GM12872 (cell line): Measurements from ENCODE around the gene CAPN2.

Source experiments
- CTCF ChIP-seq: IDR thresholded peaks from 3 replicates; pipeline ENCODE4 v1.5.1; 2011; ENCODE audit warnings: low read depth, mild to moderate bottlenecking, low read length, moderate library complexity; ENCODE audit not compliant: insufficient read depth

Gene CAPN2

GRCh38 chr1:223714849-223715603 lies 2.7 kb downstream of the CAPN2 start:
- TF ChIP-seq CTCF = no peak

DNA sequence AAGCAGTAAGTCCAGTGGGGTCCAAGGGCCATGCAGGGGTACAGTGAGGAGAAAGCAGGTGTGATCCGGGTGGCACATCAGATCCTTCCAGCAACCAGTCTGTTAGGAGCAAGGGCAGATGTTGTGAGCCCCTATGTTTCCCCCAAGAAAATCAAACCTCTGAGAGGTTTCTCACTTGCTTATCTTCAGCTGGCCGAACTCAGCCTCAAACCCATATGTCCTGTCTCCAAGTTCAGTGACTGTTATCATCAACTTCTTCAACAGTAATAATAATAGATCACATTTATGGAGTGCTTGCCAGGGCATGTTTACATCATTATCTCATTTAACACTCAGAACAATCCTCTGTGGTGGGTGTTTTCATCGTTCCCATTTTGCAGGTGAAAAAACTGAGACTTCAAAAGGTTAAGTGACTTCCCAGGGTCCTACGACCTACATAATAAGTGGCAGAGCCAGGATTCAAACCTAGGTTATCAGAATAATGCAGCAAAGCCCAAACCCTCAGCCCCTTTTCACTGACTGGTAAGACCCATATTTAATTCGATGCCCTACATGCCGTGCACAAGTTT lies 3.3 kb downstream of the CAPN2 start:
- TF ChIP-seq CTCF = no peak

GRCh38 chr1:223716302-223716862 lies 4.0 kb downstream of the CAPN2 start:
- TF ChIP-seq CTCF = no peak

DNA sequence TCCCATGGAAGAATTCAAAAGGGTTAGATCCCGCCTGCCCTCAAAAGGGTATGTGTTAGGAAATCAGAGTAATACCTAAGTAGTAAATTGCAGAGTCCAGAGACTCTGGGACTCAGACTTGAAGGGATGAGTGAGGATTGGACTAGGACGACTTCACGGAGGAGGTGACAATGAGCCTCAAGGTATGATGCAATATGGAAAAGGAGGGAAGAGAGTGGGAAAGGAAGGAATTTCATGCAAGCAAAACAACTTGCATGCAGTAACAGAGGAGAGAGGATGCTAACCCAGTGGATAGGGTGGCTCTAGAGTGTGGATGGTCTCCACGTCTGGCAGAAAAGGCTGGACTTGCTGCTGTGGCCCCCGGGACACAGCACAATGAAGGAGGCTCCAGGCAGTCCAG lies 4.8 kb downstream of the CAPN2 start:
- no peak for TF ChIP-seq CTCF

DNA sequence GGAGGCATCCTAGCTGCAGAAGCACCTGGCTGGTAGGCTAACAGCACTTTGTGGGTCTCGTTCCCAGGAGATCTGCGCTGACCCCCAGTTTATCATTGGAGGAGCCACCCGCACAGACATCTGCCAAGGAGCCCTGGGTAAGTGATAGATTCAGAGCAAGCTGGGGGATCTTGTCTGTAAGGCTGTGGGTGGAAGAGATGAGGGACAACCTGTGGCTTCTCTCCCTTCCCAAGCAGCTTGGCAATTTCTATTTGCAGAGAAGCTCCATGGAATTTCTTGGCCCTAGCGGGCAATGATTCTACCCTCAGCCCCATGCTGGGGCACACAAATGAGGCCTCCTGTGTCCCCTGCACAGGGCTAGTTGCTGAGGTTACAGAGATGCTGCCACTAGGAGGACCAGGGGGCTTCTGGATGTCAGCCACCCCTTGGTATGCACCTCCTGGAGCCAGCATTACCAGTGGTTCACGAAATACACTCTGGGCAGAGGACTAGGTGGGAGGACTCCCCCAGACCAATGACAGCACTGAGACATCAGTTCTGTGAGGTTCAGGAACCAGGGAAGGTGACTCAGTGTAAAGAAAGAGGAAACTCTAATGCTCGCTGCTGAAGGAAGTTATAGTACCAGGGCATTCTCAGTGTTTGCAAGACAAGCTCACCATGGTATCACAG lies 5.5 kb downstream of the CAPN2 start:
- no peak for TF ChIP-seq CTCF

DNA sequence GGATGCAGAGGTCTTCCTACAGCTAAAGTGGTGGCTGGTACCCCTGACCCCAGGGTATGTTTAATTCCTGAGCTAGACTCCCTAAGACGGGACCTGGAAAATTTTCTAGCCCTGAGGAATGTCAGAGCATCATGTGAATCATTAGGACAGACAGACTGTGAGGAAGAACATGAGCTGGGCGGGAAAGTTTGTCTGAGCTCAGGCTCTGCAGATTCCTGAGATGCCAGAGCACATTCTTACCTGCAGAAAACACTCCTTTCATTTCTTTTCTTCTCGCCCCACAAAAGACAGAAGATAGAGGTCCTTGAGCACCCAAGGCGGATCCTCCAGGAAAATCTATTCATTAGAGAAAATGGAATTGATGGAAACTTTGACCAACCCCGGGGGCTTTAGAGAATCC lies 6.5 kb downstream of the CAPN2 start:
- TF ChIP-seq CTCF = no peak

DNA sequence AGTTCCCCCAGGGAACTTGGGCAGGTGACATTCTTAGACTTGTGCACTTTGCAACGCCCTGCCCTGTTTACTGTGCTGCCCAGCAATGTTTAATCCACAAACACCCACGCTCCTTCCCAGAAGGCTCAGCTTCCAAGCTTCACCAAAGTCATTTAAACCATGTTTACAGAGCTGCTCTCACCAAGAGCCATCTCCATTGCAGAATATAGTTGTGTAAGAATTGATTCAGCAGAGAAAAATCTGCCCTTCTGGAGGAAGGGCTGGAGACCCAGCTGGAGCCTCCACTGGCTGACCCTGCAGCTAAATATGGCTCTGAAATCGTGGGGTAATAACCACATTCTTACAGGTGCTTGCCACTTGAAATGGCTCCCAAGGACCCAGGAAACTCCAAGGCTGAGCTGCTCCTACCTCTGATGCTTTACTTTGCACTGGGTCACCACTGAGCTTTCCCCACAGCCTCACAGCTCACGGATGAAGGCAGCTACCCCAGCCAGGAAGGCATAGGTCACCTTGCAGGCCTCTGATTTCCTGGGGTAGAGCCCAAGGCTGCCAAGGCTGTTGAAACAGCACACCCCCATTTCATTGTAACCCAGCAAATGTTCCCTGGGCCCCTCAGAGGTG lies 8.7 kb downstream of the CAPN2 start:
- no peak for TF ChIP-seq CTCF
